Activated T-helper 17 cell treated with anti-CD3 and anti-CD28 coated beads, Interleukin-2, amount 50 U/mL, for 72 hours (primary cell): Measurements from ENCODE around the gene RNF222. TPM values are rescaled to one million over a fixed set of nuclear protein-coding genes. Genes with fewer than 3 reads are reported as not detected.

Experiments used
- ATAC-seq: fragments of 150-1000 bp; cut with Tn5 transposase; replicated peaks from 2 replicates; pipeline ENCODE4 v1.10.0; 2021; ENCODE audit warnings: mild to moderate bottlenecking, moderate library complexity
- H3K27ac Mint-ChIP-seq: one replicate; pipeline ENCODE4 v1.8.0; 2022; ENCODE audit warnings: mixed read lengths
- H3K27me3 Mint-ChIP-seq: one replicate; pipeline ENCODE4 v1.8.0; 2022; ENCODE audit warnings: mixed read lengths
- H3K36me3 Mint-ChIP-seq: one replicate; pipeline ENCODE4 v1.8.0; 2022; ENCODE audit warnings: low read depth, mild to moderate bottlenecking, mixed read lengths
- H3K4me1 Mint-ChIP-seq: one replicate; pipeline ENCODE4 v1.8.0; 2022; ENCODE audit warnings: mixed read lengths
- H3K4me3 Mint-ChIP-seq: one replicate; pipeline ENCODE4 v1.8.0; 2022; ENCODE audit warnings: mild to moderate bottlenecking, mixed read lengths
- H3K9me3 Mint-ChIP-seq: one replicate; pipeline ENCODE4 v1.8.0; 2022; ENCODE audit warnings: mixed read lengths
- total RNA-seq, 2 donors: library from RNA; stranded (reverse); gene quantifications; one replicate each; pipeline ENCODE4 v1.2.3, GENCODE V29; 2022

RNF222 gene
- total RNA-seq, 2 donors from 2014 or later: 0.09 to 0.21 TPM

DNA sequence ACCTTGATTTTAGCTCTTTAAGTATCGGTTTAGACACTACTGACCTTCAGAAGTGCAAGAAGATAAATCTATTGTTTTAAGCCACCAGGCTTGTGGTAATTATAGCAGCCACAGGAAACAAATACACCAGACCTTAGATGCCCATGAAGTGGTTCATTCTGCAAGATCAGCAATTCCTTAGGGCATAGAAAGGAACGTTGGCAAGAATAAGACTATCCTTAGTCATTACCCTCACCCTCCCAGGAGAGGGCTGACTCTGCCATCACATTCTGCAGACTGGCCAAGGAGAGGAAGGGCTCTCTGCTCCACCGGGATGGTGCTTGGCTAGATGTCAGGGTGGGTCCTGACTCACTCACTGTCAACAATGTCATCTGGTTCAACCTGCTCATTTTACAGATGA lies 23.9 kb upstream of the RNF222 start:
- Mint-ChIP-seq H3K4me1 (no peaks in the 10 kb centered on the region), H3K27me3 (peaks cover 36% of the 10 kb centered on the region), H3K36me3 (no peaks in the 10 kb centered on the region)

DNA sequence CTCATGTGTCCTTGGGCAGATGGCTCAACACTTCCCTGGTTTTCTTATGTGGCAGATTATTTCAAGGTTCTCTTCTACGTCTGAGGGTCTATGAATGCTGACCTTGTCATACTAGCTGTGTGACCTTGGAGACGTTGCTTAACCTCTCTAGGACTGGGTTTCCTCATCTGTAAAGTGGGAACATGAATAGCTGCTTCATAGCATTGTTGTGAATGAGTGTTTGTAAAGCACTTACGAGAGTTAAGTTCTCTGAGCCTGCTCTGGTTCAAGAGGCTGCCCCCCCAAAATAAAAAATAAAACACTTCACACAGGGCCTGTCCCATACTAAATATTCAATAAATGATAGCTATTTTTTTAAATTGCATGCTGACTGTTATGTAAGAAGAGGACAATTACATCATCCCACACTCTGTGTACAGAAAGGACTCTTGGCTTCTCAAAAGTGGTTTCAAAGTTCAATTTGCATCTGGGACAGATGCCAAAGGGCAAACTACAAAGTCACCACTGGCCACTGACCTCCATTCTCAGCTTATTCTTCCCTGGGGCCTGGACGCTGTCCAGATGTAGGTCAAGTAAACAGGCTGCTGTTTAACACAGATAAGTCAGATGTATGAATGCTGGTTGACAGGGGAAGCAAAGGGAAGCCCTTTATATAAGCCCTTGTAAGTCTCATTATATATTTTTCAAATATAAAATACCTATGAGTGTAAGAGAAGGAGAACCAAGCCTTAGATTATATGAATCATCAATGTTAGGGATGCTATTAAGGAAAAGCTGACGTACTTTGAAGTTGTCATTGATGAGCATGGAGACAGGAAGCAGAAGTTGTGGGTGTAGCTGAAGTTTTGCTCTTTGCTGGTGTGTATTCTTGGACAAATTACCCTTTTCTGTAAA lies 22.7 kb upstream of the RNF222 start:
- ATAC-seq: no peak
- no peak overlapping the region for H3K4me3 Mint-ChIP-seq
- no peaks in the 10 kb centered on the region for H3K4me1 Mint-ChIP-seq
- H3K27me3 Mint-ChIP-seq: peaks cover 33% of the 10 kb centered on the region
- H3K27ac Mint-ChIP-seq: no peak overlapping the region
- no peaks in the 10 kb centered on the region for H3K36me3 Mint-ChIP-seq
- no peaks in the 10 kb centered on the region for H3K9me3 Mint-ChIP-seq

More for the DNA sequence above, 23.9 kb upstream of the RNF222 start:
- Mint-ChIP-seq H3K27ac (no peak overlapping the region), H3K9me3 (no peaks in the 10 kb centered on the region), H3K4me3 (no peak overlapping the region)
- no peak for ATAC-seq

DNA sequence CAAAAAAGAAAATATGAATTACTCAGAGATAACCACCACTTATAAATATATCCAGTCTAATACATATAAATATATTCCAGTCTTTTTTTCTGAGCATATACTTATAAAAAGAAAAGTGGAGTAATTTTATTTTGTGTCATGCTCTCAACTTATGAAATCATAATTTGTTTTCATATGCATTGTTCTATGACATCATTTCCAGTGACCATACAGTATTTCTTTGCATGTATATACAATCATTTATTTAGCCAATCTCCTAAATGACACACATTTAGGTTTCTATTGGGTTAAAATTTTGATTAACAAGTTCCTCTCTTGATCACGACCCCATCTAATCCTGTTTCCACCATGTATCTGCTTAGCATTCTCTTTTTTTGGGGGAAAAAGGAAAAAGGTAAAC lies 21.7 kb upstream of the RNF222 start:
- Mint-ChIP-seq H3K36me3 (no peaks in the 10 kb centered on the region), H3K4me1 (no peaks in the 10 kb centered on the region), H3K4me3 (no peak overlapping the region), H3K27ac (no peak overlapping the region), H3K27me3 (peaks cover 29% of the 10 kb centered on the region), H3K9me3 (no peaks in the 10 kb centered on the region)
- ATAC-seq: no peak

DNA sequence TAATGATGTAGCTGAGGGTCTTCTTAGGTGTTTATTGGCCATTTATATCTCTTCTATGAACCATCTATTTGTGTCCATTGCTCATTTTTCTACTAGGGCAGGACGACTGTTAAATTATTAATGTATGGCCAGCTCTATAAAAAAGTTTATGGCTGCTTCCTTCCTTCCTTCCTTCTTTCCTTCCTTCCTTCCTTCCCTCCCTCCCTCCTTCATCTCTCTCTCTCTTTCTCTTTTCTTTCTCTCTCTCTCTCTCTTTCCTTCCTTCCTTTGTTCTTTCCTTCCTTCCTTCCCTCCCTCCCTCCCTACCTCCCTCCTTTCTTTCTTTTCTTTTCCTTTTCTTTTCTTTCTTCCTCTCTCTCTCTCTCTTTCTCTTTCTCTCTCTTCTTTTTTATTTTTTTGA lies 20.8 kb upstream of the RNF222 start:
- Mint-ChIP-seq H3K4me3 (no peak overlapping the region), H3K36me3 (no peaks in the 10 kb centered on the region), H3K27ac (no peak overlapping the region), H3K4me1 (peaks cover 1% of the 10 kb centered on the region), H3K9me3 (no peaks in the 10 kb centered on the region), H3K27me3 (peaks cover 24% of the 10 kb centered on the region)
- no peak for ATAC-seq

DNA sequence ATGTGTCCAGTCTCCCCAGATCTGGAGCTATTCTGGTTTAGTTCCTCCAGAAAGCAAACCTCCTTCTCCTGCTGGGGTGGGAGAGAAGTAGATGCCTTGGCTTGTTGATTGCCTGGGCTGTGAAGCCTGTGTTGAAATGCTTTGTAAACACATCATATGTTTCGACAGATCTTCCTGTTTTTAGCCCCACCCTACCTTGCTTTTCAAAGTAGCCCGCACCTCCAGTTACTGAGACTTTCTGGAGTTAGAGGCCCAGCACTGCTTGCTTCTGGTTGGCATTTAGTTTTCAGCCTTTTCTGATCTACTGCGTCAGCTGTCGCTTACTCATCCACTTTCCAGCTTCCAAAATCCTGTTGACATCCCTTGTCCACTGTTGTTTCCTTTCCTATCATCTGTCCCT lies 20.2 kb upstream of the RNF222 start:
- Mint-ChIP-seq H3K9me3 (no peaks in the 10 kb centered on the region), H3K27ac (no peak overlapping the region), H3K27me3 (peaks cover 19% of the 10 kb centered on the region), H3K4me1 (peaks cover 8% of the 10 kb centered on the region), H3K36me3 (no peaks in the 10 kb centered on the region), H3K4me3 (no peak overlapping the region)
- no peak for ATAC-seq

DNA sequence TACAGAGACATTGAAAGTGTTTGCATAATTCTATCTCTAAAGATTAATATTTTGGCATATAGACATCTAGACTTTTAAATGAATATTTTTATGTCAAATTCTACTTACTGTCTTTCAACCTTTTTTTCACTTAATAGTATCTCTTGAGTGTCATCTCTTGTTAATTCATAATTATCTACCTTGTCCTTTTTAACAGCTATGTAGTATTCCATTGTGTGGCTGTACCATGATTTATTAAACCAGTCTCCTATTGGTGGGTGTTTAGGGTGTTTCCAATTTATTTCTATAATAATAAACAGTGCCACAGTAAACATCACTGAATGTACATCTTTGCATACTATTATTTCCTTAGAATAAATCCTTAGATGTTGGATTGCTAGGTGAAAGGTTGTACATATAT lies 16.3 kb upstream of the RNF222 start:
- H3K27me3 Mint-ChIP-seq: peaks cover 4% of the 10 kb centered on the region

DNA sequence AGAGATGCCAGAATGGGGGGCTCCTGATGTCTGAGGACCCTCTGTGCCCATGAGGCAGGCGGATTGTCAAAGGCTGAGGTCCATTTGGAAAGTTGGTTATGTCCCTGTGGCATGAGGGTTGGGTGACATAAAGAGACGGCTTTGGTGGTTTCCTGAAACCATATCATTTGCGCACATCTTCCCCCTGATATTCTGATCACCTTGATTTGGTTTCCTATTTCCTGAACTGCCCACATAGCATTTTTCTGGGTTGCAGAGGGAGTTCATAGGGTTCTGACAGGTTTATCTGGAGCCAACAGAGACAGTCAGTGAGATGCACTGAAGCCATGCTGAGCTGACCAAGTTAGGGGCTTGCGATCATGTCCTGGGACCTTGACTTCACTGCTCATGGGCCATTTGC lies 15.7 kb upstream of the RNF222 start:
- peaks cover 15% of the 10 kb centered on the region for H3K4me1 Mint-ChIP-seq
- no peaks in the 10 kb centered on the region for H3K9me3 Mint-ChIP-seq
- H3K27ac Mint-ChIP-seq: no peak overlapping the region
- peak; percentile 19 for ATAC-seq
- no peaks in the 10 kb centered on the region for H3K36me3 Mint-ChIP-seq
- H3K27me3 Mint-ChIP-seq: peaks cover 4% of the 10 kb centered on the region
- H3K4me3 Mint-ChIP-seq: no peak overlapping the region

More for the DNA sequence above, 16.3 kb upstream of the RNF222 start:
- H3K4me3 Mint-ChIP-seq: no peak overlapping the region
- no peak overlapping the region for H3K27ac Mint-ChIP-seq
- peaks cover 15% of the 10 kb centered on the region for H3K4me1 Mint-ChIP-seq
- no peaks in the 10 kb centered on the region for H3K9me3 Mint-ChIP-seq
- no peak for ATAC-seq
- no peaks in the 10 kb centered on the region for H3K36me3 Mint-ChIP-seq

DNA sequence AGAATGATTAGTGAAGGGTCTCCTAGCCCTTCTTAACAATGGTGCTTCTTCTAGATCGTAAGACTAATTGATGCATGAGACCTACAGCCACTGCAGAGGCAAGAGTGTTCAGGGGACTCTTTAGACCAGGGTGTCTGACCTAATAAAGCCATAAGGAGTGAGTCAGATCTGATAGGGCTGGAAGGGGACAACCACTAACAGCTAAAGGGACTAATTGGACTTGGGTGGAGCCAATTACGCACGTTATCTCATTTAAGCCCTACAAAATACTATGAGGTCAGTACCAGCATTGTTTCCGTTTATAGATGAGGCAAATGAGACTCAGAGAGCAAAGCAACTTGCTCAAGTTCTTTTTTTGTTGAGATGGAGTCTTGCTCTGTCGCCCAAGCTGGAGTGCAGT lies 14.5 kb upstream of the RNF222 start:
- Mint-ChIP-seq H3K4me3 (no peak overlapping the region), H3K9me3 (no peaks in the 10 kb centered on the region), H3K27me3 (peaks cover 3% of the 10 kb centered on the region), H3K4me1 (peaks cover 15% of the 10 kb centered on the region), H3K27ac (no peak overlapping the region), H3K36me3 (no peaks in the 10 kb centered on the region)
- peak; percentile 23 for ATAC-seq

DNA sequence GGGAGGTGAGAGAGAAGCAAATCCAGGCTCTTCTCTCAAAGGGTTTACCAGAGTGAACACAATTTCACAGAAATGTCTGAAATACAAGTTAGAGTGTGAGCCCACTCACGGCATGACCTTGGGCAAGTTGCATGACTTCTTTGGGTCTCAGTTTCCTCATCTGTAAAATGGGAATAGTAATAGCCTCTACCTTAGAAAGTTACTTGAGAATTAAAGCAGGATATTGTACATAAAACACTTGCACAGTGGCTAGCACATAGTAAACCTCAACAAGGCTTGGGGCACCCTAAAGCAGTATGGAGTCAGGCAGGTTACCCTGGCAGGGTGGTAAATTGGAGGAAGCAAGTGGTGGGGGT lies 13.2 kb upstream of the RNF222 start:
- ATAC-seq: no peak
- H3K36me3 Mint-ChIP-seq: no peaks in the 10 kb centered on the region
- H3K27ac Mint-ChIP-seq: no peak overlapping the region
- H3K4me3 Mint-ChIP-seq: peak overlapping the region; percentile 26
- H3K9me3 Mint-ChIP-seq: no peaks in the 10 kb centered on the region
- peaks cover 3% of the 10 kb centered on the region for H3K27me3 Mint-ChIP-seq
- peaks cover 15% of the 10 kb centered on the region for H3K4me1 Mint-ChIP-seq

DNA sequence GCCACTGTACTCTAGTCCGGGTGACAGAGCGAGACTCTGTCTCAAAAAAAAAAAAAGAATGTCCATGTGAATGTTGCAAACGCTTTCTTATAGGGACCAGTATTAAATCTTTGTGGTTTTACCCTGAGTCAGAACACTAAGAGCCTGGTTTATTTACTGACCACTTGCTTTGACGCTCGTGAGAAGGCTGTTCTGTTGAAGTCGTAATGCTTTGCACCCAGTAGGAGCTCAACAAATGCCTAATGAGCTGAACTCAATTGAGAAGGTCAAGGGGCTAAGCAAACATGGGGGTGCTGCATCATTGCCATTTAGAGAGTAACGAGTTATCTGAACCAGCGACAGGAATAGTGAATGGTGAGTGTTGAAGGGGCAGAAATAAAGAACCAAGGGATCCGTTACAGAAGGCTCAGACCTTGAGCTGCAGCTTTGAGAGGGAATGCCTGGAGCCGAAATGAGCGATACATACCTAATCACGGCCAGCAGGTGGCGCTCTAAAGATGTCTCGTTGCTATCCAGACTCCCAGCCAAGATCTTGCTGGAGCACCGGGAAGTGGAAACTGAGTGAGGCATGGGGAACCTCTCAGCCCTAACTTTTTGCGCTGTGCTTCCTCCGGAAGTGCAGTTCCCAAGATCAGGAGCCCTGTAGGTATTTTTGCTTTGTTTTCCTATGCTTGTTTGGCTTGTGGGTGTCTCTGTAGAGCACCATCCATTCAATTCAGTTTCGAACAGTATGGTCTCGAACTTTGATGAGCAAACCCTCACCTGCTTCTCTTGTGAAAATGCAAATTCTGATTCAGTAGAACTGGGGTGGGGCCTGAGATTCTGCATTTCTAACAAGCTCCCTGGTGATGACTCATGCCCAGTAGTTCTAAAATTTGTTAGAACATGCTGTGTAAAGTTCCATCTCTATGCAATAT lies 12.6 kb upstream of the RNF222 start:
- Mint-ChIP-seq H3K27ac (no peak overlapping the region), H3K36me3 (no peaks in the 10 kb centered on the region), H3K4me3 (peak overlapping the region; percentile 26), H3K9me3 (no peaks in the 10 kb centered on the region), H3K4me1 (peaks cover 15% of the 10 kb centered on the region), H3K27me3 (peaks cover 3% of the 10 kb centered on the region)
- ATAC-seq: peak; percentile 78

DNA sequence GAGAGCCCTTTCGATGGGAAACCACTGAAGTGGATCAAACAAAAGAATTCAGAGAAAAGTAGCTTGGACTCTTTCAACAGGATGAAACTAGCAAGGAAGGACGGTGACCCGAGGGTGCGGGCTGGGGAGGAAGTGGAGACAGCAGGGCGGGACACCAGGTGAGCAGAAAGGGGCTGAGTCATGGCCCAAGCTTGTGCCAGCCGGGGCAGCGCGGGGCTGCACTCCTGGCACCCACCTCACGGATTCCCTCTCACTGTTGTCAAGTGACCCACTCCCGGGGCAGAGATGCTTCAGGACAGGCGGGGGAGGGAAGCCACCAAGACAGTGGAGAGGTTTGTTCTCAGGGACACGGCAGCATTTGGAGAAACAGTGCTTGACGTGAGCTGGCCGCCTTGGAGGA lies 10.7 kb upstream of the RNF222 start:
- H3K4me3 Mint-ChIP-seq: no peak overlapping the region
- no peaks in the 10 kb centered on the region for H3K9me3 Mint-ChIP-seq
- H3K4me1 Mint-ChIP-seq: peaks cover 12% of the 10 kb centered on the region
- H3K27ac Mint-ChIP-seq: no peak overlapping the region
- H3K36me3 Mint-ChIP-seq: no peaks in the 10 kb centered on the region
- H3K27me3 Mint-ChIP-seq: peaks cover 3% of the 10 kb centered on the region
- no peak for ATAC-seq

DNA sequence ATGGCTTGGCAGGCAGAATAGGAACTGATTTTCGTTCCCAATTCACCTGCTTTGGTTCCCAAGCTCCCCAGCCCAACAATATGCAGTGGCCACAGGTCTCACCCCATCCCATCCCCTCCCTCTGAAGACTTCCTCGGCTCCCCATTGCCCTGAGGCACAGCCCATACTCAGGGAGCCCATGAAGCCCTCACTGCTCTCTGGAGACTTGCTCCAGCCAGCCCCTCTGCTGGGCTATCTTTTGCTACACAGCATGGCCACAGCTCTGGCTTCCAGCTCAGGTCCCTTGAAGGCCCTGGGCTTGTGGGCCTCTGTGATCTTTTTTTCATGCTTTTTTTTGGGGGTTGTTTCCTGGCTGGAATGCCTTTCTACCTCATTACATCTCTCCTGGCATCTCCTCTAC lies 8.5 kb upstream of the RNF222 start:
- no peak overlapping the region for H3K4me3 Mint-ChIP-seq
- ATAC-seq: no peak

DNA sequence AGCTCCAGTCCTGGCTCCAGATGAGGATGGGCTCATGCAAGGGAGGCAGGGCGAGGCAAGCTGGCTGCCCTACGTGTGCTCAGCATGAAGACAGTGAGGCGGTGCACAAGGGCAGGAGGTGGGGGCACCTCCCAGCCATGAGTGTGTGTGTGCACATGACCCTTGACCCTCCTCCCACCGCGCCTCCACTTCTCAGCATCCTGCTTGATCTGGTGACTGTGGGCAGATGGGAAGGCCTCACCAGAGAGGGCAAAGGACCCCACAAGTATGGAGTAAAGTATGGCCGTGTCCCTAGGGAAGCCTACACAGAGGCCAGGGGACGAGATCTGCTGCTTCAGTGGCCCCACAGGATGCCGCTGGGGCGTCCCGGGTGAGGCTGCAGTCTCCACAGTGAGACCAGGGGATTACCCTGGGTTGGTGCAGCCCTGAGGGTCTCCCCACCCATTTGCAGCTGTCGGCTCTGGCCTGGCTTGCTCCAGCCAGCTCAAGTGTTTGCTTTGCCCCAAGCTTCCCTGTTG lies 7.9 kb upstream of the RNF222 start:
- no peaks in the 10 kb centered on the region for H3K9me3 Mint-ChIP-seq
- no peak overlapping the region for H3K27ac Mint-ChIP-seq
- H3K36me3 Mint-ChIP-seq: no peaks in the 10 kb centered on the region
- H3K27me3 Mint-ChIP-seq: peaks cover 13% of the 10 kb centered on the region
- no peak for ATAC-seq
- H3K4me3 Mint-ChIP-seq: no peak overlapping the region
- H3K4me1 Mint-ChIP-seq: peaks cover 6% of the 10 kb centered on the region

More for the DNA sequence above, 8.5 kb upstream of the RNF222 start:
- no peak overlapping the region for H3K27ac Mint-ChIP-seq
- no peaks in the 10 kb centered on the region for H3K9me3 Mint-ChIP-seq
- H3K4me1 Mint-ChIP-seq: peaks cover 6% of the 10 kb centered on the region
- peaks cover 9% of the 10 kb centered on the region for H3K27me3 Mint-ChIP-seq
- no peaks in the 10 kb centered on the region for H3K36me3 Mint-ChIP-seq

DNA sequence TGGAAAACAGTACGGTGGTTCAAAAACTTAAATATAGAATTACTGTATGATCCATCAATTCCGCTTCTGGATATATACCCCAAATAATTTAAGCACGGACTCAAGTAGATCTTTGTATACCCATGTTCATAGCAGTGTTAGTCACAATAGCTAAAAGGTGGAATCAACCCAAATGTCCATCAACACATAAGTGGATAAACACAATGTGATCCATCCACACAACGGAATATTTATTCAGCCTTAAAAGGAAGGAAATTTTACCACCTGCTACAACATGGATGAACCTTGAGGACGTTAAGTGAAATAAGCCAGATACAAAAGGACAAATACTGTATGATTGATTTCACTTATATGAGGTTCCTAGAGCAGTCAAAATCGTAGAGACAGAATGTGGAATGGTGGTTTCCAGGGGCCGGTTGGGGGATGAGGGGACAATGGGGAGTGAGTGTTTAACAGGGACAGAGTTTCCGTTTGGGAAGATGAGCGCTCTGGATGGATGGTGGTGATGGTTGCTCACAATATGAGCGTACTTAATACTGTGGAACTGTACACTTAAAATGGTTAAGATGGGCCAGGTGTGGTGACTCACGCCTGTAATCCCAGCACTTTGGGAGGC lies 5.4 kb upstream of the RNF222 start:
- ATAC-seq: no peak
- no peaks in the 10 kb centered on the region for H3K36me3 Mint-ChIP-seq
- H3K27ac Mint-ChIP-seq: no peak overlapping the region
- no peak overlapping the region for H3K4me3 Mint-ChIP-seq
- no peaks in the 10 kb centered on the region for H3K4me1 Mint-ChIP-seq
- H3K9me3 Mint-ChIP-seq: no peaks in the 10 kb centered on the region
- H3K27me3 Mint-ChIP-seq: peaks cover 15% of the 10 kb centered on the region
